GM21619 (cell line): Measurements from ENCODE around the gene DNAH12.
"Not testable (repeated sequence)": the region's sequence is repeated elsewhere in the genome, so short reads cannot be mapped to it uniquely, and the experiment has no call there.

Experiments used
- ATAC-seq: cut with Tn5 transposase; IDR thresholded peaks from one replicate; pipeline ENCODE4 v1.9.1; 2021; ENCODE audit not compliant: unreplicated experiment

Gene DNAH12

GRCh38 chr3:57420001-57420400 is 124.1 kb downstream of the DNAH12 start:
- ATAC-seq: no peak

DNA sequence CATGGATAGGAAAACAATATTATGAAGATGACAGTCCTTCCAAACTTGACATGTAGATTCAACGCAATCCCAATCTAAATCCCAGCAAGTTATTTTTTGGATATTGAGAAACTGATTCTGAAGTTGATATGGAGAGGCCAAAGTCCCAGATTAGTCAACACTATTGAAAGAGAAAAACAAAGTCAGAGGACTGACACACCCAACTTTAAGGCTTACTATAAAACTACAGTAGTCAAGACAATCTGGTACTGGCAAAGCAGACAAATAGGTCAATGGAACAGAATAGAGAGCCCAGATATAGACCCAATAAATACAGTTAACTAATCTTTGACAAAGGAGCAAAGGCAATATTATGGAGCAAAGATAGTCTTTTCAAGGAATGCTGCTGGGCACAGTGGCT is 132.4 kb downstream of the DNAH12 start:
- no peak for ATAC-seq

DNA sequence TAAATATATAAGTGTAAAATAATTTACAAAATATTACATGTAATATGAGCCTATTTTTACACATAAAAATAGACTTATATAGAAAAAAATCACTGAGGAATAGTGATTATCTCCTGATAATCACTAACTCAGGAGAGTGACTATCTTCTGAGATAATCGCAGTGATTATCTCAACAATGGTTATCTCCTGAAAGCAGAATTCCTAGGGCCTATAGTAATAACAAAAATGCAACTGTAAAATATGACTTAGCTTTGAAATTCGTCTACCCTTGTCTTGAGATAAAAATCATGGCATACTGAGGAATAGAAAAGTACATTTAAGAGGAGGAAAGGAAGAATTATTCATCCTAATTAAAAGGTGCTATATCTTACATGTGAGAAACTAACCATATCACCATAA is 134.7 kb downstream of the DNAH12 start:
- no peak for ATAC-seq

GRCh38 chr3:57402675-57403074 is 141.5 kb downstream of the DNAH12 start:
- no peak for ATAC-seq

DNA sequence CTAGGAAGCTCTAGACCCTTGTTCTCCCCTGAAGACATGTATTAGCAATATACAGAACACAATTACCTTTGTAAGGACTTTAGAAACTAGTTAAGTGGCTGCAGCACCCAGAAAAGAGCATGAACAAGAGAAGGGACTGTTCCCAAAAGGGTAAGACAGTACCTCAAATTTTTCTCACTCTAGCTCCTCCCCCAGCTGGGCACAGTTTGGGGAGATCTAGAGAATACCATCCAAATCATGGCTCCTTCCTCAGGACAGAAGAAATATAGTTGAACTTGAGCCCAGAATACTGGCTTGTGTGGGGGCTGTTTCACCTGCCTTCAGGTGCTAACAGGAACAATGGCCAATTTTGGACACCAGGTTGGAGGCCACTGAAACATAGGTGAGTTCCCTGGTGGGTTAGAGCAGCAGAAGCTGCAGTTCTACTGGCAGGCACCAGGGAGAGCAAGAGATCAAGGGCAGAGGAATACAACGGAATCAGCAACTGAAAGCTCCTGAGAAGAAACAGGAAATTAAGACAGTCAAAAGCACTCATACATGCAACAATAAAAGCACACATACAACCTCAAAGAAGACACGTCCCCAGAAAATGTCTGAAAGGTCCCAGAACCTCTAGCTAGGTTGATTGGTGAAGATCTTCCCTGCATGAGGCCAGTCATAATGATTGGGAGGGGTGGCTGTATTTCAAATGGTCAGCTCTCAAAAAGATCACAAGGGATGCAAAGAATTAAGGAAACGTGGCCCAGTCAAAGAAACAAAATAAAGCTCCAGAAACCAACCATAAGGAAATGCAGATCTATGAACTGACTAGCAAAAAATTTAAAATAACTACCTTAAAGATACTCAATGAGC is 146.7 kb downstream of the DNAH12 start:
- ATAC-seq: peak; percentile 98

- ATAC-seq: no peak
Observed at GRCh38 chr3:57393977-57394376, 150.2 kb downstream of the DNAH12 start.

GRCh38 chr3:57391767-57392166 is 152.4 kb downstream of the DNAH12 start:
- no peak for ATAC-seq

DNA sequence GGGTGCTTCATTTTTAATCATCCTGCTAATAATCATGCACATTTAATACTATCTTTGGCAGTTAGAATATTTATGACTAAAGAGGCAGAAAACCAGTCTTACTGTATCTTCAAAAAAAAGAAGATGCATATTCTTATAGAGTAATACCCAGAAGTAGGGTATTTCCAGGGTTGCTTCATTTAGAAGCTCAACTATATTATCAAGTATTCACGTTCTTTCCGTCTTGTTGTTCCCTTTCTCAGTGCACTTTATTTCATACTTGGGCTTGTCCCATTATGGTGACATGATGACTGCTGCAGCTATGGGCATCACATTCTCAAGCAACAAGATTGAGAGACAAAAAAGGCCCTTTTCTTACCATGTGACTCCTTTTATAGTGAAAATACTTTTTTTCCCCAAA is 154.9 kb downstream of the DNAH12 start:
- no peak for ATAC-seq

DNA sequence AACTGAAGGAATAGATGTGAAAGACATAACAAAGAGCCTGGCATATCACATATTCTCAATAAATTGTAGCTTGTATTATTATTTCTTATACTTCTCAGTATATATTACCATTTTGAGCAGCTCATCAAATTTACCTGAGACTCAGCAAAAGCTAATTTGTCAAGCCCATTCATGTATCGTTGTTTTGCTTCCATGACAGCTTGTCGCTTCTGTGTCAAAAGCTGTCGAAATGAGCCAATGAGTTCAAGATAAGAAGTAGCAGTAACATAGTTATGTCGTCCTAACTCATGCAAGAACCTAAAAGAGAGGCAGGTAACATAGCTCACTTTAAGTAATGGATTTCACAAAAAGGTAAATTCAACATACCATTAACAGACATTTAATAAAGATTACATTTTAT is 157.8 kb downstream of the DNAH12 start:
- no peak for ATAC-seq

DNA sequence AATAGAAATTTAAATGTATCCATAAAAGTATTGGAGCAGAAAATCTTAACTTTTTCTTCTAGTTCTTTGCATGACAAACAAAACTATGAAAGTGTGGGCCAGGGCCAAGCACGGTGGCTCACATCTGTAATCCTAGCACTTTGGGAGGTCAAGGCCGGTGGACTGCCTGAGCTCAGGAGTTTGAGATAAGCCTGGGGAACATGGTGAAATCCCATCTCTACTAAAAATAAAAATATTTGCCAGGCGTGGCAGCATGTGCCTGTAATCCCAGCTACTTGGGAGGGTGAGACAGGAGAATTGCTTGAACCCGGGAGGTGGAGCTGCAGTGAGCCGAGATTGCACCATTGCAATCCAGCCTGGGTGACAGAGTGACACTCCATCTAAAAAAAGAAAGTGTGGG is 158.6 kb downstream of the DNAH12 start:
- ATAC-seq: no peak

GRCh38 chr3:57383838-57384237 is 160.3 kb downstream of the DNAH12 start:
- ATAC-seq: no peak

DNA sequence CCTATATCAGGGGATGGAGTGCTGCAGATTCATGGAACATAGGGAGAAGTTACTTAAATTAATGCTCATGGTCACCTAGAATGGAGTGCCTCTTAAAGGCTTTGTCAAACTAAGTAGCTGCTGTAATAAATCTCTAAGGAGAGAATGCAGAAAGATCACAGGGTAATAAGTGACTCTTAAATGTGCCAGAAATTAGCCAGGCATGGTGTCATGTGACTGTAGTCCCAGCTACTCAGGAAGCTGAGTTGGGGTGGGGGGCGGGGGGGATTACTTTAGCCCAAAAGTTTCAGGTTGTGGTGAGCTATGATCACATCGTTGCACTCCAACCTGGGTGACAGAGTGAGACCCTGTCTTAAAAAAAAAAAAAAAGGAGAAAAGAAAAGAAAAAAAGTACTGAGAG is 160.7 kb downstream of the DNAH12 start:
- no peak for ATAC-seq

DNA sequence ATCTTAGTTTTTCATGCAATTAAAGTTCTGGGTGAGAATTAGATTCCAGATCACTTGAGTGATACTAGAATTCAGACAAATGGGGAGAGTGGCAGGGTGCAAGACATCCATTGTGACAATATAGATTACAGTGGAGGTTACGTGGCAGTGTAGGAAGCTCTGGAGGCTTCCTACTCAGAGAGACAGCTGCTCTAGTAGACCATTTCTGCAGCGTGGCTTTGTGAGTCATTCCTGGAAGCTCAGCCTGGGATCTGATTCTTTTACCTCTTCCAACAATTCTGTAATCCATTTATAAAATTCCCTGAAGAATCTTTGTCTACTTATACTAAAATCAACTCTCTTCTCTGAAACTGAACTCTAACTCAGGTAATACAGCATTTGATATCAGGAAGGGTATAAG is 161.2 kb downstream of the DNAH12 start:
- ATAC-seq: no peak

DNA sequence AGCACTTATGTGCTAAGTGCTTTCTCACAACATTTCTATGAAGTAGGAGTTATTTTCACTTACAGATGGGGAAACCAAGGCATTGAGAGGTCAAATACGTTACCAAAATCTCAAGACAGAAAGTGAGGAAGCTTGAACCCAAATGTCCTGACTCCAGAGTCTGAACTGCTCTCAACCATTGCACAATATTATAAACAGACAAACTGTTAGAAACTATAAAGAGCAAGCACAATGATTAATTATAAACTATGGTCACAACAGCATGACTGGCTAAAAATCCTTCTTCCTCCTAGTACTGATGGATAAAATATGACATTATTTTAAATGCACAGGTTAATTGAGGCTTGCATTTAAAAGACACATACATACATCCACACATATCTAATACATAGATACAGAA is 173.8 kb downstream of the DNAH12 start:
- no peak for ATAC-seq

DNA sequence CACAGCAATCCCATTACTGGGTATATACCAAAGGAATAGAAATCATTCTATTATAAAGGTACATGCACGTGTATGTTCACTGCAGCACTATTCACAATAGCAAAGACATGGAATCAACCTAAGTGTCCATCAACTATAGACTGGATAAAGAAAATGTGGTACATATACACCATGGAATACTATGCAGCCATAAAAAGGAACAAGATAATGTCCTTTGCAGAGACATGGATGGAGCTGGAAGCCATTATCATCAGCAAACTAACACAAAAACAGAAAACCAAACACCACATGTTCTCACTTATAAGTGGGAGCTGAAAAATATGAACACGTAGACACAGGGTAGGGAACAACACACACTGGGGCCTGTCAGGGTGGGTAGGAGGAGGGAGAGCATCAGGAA is 179.1 kb downstream of the DNAH12 start:
- not testable (repeated sequence) for ATAC-seq

- ATAC-seq: not testable (repeated sequence)
Observed at GRCh38 chr3:57356275-57356674, 187.9 kb downstream of the DNAH12 start.

DNA sequence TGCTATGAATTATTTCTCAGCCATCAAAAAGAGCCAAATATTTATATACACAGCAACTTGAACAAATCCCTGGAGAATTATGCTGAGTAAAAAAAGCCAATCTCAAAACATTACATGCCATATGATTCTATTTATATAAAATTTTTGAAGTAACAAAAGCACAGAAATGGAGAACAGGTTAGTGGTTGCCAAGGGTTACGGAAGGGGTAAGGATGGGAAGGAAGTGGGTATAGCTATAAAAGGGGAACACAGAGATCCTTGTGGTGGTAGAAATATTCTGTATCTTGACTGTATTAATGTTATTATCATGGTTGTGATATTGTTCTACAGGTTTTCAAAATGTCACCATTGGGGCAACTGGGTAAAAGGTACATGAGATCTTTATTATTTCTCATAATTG is 189.4 kb downstream of the DNAH12 start:
- no peak for ATAC-seq

- ATAC-seq: no peak
Observed at GRCh38 chr3:57350271-57350670, 193.9 kb downstream of the DNAH12 start.

DNA sequence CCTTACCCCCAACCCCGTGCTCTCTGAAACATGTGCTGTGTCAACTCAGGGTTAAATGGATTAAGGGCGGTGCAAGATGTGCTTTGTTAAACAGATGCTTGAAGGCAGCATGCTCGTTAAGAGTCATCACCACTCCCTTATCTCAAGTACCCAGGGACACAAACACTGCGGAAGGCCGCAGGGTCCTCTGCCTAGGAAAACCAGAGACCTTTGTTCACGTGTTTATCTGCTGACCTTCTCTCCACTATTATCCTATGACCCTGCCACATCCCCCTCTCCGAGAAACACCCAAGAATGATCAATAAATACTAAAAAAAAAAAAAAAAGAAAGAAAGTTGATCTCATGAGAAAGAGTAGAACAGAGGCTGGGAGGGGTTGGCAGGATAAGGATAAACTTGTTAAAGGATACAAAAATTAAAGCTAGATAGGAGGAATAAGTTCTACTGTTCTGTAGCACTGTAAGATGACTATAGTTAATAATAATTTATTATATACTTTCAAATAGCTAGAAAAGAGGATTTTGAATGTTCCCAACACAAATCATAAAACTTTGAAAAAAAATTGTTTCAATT is 205.0 kb downstream of the DNAH12 start:
- not testable (repeated sequence) for ATAC-seq

DNA sequence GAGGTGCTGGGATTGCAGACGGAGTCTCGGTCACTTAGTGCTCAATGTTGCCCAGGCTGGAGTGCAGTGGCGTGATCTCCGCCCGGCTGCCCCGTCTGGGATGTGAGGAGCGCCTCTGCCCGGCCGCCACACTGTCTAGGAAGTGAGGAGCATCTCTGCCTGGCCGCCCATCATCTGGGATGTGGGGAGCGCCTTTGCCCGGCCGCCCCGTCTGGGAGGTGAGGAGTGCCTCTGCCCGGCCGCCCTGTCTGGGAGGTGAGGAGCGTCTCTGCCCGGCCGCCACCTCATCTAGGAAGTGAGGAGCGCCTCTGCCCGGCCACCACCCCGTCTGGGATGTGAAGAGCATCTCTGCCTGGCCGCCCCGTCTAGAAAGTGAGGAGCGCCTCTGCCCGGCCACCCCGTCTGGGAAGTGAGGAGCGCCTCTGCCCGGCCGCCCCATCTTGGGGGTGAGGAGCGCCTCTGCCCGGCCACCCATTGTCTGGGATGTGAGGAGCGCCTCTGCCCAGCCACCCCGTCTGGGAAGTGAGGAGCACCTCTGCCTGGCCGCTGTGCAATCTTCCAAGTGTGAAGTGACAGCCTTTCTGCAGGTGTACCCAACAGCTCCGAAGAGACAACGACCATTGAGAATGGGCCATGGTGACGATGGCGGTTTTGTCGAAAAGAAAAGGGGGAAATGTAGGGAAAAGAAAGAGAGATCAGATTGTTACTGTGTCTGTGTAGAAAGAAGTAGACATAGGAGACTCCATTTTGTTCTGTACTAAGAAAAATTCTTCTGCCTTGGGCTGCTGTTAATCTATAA is 205.7 kb downstream of the DNAH12 start:
- not testable (repeated sequence) for ATAC-seq

DNA sequence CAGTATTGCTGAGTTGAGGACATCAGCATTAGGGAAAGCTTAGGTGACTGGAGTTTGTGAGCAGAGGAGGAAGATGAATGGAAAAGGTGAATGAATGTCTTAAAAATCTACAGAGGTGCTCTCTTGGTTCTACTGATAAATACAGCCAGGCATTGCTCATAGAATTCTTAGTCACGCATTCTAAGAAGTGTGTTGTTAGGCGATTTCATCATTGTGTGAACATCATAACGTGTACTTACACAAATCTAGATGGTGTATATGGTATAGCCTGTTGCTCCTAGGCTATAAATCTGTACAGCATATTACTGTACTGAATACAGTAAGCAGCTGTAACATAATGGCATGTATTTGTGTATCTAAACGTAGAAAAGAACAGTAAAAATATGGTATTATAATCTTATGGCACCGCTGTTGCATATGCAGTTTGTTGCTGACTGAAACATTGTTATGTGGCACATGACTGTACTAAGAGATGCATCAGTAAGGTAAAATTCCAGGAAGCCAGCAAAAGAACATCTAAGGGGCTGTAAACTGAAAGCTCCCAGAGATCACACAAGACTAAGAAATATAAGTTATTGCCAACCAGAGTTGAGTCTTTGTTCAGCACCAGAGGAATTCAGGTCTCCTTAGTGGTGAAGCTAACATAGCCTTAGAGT is 208.7 kb downstream of the DNAH12 start:
- no peak for ATAC-seq
